ENCODE data around the gene HOXD9.

HOXD9 gene

DNA sequence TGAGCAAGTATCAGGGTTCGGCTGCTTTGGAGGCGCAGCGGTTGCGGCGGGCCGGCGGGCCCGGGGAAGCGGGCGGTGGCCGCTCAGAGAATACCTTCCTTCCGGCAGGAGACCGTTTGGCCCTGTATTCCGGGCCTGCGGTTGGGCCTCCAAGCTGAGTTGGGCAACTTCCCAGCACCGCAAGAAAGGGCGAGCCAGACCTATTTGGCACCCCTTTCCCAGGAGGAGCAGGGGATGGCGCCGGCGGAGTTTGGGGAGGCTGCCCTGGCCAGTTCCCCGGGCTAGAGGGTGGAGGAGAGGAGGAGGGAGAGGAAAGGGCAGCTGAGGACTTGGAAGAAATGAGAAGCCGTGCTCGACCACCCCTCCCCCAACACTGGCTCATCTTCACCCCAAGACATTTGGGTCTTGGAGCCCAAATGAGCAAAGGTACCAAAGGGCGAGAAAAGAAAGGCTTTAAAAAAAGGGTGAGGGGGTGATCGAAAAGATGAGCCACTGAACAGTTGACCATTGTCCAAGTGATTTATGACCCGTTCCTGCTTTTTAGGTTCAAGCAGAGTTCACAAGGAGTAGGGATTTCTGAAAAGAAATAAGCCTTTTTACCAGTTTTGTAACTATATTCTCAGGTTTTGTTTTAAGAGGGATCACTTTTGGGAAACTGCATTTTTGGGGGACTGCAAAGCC is 43.0 kb downstream of the HOXD9 start:
- TF ChIP-seq FOXP2 (optimal IDR thresholded peaks at IDR 0.05; ENCODE audit: borderline replicate concordance, extremely low read depth, extremely low read length, insufficient read depth) (no peak), POLR2AphosphoS5 (IDR thresholded peaks at IDR 0.05; ENCODE audit: low read depth, low read length) (no peak), TAF1 (IDR thresholded peaks at IDR 0.05; ENCODE audit: borderline replicate concordance, insufficient read depth, low read length) (no peak), SIN3A (IDR thresholded peaks at IDR 0.05; ENCODE audit: borderline replicate concordance, insufficient read depth, low read length) (no peak)
- TF ChIP-seq, protein P1, sequence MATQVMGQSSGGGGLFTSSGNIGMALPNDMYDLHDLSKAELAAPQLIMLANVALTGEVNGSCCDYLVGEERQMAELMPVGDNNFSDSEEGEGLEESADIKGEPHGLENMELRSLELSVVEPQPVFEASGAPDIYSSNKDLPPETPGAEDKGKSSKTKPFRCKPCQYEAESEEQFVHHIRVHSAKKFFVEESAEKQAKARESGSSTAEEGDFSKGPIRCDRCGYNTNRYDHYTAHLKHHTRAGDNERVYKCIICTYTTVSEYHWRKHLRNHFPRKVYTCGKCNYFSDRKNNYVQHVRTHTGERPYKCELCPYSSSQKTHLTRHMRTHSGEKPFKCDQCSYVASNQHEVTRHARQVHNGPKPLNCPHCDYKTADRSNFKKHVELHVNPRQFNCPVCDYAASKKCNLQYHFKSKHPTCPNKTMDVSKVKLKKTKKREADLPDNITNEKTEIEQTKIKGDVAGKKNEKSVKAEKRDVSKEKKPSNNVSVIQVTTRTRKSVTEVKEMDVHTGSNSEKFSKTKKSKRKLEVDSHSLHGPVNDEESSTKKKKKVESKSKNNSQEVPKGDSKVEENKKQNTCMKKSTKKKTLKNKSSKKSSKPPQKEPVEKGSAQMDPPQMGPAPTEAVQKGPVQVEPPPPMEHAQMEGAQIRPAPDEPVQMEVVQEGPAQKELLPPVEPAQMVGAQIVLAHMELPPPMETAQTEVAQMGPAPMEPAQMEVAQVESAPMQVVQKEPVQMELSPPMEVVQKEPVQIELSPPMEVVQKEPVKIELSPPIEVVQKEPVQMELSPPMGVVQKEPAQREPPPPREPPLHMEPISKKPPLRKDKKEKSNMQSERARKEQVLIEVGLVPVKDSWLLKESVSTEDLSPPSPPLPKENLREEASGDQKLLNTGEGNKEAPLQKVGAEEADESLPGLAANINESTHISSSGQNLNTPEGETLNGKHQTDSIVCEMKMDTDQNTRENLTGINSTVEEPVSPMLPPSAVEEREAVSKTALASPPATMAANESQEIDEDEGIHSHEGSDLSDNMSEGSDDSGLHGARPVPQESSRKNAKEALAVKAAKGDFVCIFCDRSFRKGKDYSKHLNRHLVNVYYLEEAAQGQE (IDR thresholded peaks at IDR 0.05; ENCODE audit: insufficient read depth in 1 of 2, low read depth in 2 of 2, low read length in 2 of 2), result no peak

DNA sequence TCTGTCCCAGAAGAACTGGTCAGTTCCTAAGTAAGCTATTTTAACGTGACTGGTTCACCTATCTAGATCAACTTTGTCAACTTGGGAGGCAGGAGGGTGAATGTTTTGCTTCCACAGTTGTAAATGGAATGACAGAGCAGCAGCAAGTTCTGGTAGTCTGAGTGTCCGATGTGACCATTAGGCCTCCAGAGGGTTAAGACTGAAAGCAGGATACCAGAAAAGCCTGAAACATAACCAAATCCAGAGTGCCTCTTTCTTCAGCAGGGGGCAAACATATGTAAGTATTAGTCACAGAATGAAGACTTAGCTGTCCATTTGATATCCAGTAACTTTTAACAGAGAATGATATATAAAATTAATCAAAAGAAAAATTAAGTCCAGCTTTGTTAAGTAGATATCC is 43.8 kb downstream of the HOXD9 start:
- TF ChIP-seq SIN3A (IDR thresholded peaks at IDR 0.05; ENCODE audit: borderline replicate concordance, insufficient read depth, low read length), result no peak
- TF ChIP-seq, protein P1 (IDR thresholded peaks at IDR 0.05; ENCODE audit: insufficient read depth in 1 of 2, low read depth in 2 of 2, low read length in 2 of 2), result no peak
- no peak for TF ChIP-seq FOXP2 (optimal IDR thresholded peaks at IDR 0.05; ENCODE audit: borderline replicate concordance, extremely low read depth, extremely low read length, insufficient read depth)
- no peak for TF ChIP-seq POLR2AphosphoS5 (IDR thresholded peaks at IDR 0.05; ENCODE audit: low read depth, low read length)
- TF ChIP-seq TAF1 (IDR thresholded peaks at IDR 0.05; ENCODE audit: borderline replicate concordance, insufficient read depth, low read length), result no peak

DNA sequence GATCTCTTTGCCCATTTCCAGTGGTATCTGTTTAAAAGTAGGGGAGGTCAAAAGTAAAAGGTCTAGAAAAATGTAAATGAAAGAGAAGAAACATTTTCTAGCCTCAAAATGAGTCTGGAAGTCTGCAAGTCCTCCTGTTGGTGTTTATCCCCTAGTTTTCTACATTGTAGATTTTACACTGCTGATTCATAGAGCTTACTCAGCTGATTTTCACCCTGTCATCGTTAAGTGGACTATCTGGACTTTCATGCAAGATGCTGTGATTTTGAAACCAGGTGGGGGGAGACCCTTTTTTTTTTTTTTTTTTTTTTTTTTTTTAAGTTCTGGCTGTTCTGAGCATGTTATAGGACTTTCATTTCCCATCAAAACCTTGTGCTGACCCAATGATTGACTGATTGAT is 44.9 kb downstream of the HOXD9 start:
- no peak for TF ChIP-seq FOXP2 (optimal IDR thresholded peaks at IDR 0.05; ENCODE audit: borderline replicate concordance, extremely low read depth, extremely low read length, insufficient read depth)
- no peak for TF ChIP-seq SIN3A (IDR thresholded peaks at IDR 0.05; ENCODE audit: borderline replicate concordance, insufficient read depth, low read length)
- no peak for TF ChIP-seq POLR2AphosphoS5 (IDR thresholded peaks at IDR 0.05; ENCODE audit: low read depth, low read length)
- TF ChIP-seq, protein P1 (IDR thresholded peaks at IDR 0.05; ENCODE audit: insufficient read depth in 1 of 2, low read depth in 2 of 2, low read length in 2 of 2), result no peak
- TF ChIP-seq TAF1 (IDR thresholded peaks at IDR 0.05; ENCODE audit: borderline replicate concordance, insufficient read depth, low read length), result no peak

DNA sequence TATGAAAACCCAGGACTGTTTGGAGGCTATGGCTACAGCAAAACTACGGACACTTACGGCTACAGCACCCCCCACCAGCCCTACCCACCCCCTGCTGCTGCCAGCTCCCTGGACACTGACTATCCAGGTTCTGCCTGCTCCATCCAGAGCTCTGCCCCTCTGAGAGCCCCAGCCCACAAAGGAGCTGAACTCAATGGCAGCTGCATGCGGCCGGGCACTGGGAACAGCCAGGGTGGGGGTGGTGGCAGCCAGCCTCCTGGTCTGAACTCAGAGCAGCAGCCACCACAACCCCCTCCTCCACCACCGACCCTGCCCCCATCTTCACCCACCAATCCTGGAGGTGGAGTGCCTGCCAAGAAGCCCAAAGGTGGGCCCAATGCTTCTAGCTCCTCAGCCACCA is 46.7 kb downstream of the HOXD9 start:
- TF ChIP-seq FOXP2 (optimal IDR thresholded peaks at IDR 0.05; ENCODE audit: borderline replicate concordance, extremely low read depth, extremely low read length, insufficient read depth) (no peak), POLR2AphosphoS5 (IDR thresholded peaks at IDR 0.05; ENCODE audit: low read depth, low read length) (no peak), TAF1 (IDR thresholded peaks at IDR 0.05; ENCODE audit: borderline replicate concordance, insufficient read depth, low read length) (no peak)
- TF ChIP-seq, protein P1 (IDR thresholded peaks at IDR 0.05; ENCODE audit: insufficient read depth in 1 of 2, low read depth in 2 of 2, low read length in 2 of 2), result no peak

Measured in PFSK-1 (cell line).